GM18508 (cell line): Measurements from ENCODE around the gene NXPH2.

ENCODE experiments used
- ATAC-seq: cut with Tn5 transposase; IDR thresholded peaks from one replicate; pipeline ENCODE4 v1.9.1; 2021; ENCODE audit warnings: moderate number of reproducible peaks; ENCODE audit not compliant: insufficient read depth, unreplicated experiment

The NXPH2 gene

DNA sequence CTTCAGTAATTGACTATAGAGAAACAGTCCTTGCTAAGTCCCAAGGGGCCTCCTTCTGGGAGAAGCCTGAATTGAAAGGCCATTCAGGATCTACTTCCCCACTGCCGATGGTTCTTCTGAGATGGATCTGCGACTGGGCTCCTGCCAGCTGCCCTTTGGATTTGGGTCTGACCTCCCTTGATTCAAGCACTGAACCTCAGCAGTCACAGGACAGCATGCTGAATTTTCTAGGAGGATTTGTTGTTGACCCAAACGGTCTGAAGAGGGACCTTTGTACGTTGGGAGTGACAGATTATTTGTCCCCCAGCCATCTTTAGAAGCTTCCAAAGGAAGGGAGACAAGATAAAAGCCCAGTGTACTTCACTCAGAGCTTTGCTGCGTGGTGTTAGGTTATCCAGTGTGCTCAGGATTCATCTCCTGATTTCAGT is 67.1 kb downstream of the NXPH2 start:
- no peak for ATAC-seq

DNA sequence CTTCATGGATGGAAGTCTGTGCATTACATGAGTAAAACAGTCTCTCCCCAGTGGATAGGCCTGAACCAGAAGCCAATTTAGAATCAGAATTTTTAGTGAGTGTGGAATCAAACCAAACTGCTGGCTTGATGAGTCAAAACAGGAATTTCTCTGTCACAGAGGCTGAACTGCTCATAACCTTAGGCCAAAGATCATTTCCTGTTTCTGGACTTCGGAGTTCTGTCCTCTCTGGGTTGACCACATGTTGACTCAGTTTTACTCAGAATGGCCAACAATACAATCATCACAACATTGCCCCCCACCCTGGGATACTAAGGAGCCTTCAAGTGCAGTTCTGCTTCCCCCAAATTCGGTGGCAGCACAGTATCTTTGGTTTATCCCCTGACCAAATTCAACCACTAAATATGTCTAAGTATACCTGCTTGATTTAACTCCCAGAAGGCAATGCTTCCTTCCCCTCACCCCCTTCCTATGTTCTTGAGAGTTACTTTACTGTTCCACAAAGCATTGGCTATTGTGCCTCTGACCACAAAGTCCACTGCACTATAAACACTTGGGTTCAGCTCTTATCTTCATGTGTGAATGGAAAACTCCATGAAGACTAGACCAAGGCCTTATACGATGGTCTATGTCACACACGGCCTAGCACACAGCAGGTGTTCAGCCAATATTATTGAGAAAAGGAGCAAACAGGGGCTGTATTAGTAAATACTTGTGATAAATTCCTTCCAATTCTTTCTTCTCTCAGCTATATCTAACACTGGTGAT is 67.8 kb downstream of the NXPH2 start:
- ATAC-seq, result peak; percentile 97

GRCh38 chr2:138711812-138712211 is 68.4 kb downstream of the NXPH2 start:
- ATAC-seq, result peak; percentile 33

GRCh38 chr2:138708682-138709241 is 71.4 kb downstream of the NXPH2 start:
- no peak for ATAC-seq

- ATAC-seq, result no peak
Measured at GRCh38 chr2:138707392-138708074, 72.7 kb downstream of the NXPH2 start.

DNA sequence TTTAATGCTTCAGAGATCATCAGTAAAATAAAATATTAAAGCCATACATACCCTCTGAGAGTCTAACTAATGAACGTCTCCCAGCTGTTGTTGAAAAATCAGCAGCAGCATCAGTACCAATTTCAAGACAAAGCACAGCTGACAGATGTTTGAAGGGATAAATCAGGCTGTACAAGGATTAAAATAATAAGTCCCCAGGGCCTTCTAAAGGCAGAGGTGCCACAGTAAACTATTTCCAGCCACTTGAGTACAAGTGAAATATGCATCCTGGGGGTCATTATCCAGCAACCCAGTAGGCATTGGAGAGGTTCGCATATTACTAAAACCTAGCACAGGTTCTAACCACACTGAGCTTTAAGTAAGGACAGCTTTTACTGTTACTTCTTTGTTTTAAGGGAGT is 76.9 kb downstream of the NXPH2 start:
- ATAC-seq, result no peak

DNA sequence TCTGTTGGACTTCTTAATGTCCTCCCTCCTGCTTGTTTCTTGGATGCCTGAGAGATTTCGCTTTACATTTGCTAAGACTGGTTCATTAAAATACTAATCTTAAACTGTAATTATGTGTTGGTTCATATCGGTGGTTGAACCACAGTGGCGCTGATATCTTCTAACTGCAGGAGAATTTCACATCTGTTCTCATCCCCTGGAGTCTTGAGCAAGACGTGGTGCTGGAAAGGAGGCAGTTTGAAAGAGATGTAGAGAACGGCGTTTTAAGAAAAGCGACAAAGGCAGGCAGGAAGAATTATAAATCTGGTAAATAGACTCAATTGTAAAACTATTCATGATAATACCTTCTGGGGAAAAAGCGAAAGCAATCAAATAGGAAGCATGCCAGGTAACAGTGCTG is 79.5 kb downstream of the NXPH2 start:
- ATAC-seq, result no peak

DNA sequence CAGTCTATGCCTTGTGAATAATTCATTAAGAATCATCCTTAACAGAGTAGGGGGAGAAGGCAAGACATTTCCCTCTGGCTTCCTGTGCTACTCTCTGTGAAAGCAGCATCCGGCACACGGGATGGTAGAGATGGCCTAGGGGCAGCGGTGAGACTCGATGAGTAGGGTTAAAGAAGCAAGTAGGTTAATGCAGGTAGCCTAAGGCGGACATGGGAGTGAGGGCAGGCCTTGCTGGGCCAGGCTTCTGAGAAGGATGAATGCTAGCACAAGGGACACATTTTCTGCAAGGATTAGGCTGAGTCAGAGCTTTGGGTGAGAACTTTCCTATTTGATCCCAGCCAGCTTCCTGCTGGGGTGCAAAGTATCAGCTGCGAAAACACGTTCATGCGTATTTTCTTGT is 80.8 kb downstream of the NXPH2 start:
- no peak for ATAC-seq

- no peak for ATAC-seq
Measured at GRCh38 chr2:138698428-138698827, 81.8 kb downstream of the NXPH2 start.

- no peak for ATAC-seq
Measured at GRCh38 chr2:138691667-138692066, 88.5 kb downstream of the NXPH2 start.

DNA sequence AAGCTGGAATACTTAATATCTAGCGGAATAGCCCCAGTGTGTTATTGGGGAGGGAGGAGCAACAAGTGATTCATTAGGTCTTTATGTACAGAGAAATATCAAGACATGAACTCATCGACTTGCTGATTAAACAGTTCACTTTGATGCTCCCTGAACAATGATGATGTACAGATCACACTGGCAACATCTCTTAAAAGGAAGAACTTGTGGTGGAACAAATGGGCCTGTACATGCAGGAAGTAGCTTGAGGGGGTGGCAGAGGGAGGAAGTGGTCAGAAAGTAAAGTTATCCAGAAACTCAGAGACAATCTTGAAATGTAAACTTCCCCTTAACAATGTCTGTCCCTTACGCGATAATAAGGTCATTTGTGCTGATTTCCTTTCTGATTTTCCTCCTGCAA is 90.5 kb downstream of the NXPH2 start:
- ATAC-seq, result peak; percentile 85

GRCh38 chr2:138682163-138682562 is 98.0 kb downstream of the NXPH2 start:
- ATAC-seq, result no peak

DNA sequence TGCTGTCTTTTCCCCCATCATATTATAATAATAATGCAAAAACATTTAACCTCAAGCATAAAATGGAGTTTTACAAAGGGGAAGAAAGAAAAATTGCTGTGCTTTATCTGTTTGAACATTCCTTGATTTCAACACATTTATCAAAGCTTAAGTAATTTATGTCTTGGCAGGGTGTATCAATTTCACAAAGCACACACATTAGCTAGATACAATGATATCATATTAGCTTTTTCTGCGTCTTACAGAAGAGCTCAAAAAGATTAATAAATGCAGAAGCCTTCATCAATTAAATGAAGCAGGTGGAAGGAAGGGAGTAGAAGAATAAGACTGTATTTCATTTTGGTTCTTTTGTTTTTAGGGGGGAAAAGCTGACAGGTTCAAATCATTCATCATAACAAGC is 103.0 kb downstream of the NXPH2 start:
- ATAC-seq, result no peak

DNA sequence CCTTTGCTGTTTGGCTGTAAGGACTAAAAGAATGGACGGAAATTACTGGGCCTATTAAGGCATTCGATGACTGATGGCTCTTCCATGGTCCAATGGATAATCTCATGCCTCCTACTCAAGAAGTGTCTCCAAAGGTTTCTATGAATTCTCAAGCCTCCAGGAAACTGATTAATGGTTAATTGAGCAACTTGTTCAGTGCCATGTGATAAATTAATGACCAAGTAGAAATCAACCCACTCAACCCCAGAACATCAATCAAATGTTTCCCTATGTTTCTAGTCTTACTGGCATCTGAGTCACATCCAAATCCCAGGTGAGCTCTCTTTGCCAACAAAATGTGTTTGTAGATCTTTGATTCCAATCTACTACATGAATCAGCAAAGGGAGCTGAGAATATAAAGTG is 103.6 kb downstream of the NXPH2 start:
- no peak for ATAC-seq

GRCh38 chr2:138671566-138671965 is 108.6 kb downstream of the NXPH2 start:
- no peak for ATAC-seq

DNA sequence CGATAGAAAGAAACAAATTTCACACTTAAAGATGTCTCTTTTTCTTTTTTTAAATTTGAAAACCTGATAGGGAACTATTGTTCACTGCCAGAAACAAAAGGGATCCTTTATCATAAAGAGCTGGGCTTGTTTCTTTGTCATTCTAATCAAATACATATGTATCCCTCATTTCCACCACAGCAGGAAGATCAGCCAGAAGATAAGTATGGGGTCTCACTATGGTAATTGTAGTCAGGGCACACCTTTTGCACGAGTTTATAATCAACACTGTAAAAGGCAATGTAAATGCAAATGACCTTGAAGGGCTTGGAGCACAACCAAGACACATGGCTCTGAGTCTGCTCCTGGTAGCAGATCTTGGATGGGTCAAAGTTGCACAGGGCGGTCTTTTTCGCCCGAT is 109.5 kb downstream of the NXPH2 start:
- no peak for ATAC-seq

DNA sequence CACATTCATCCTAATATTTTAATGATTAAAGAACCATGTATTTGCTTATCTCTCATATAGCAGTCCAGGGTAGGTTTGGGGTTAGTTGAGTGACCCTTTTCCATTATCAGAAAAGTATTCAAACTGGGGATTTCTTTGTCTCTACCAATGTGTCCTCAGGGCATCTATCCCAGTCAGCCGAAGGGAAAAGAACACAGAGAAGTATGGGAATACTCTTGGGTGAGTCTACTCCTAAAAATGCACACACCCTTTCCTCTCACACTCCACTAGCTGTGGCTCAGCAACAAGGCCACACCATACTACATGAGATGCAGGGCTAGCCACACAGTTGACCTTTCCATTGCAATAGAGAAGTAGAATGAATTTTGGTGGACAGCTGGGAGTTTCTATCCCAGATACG is 114.3 kb downstream of the NXPH2 start:
- ATAC-seq, result no peak

DNA sequence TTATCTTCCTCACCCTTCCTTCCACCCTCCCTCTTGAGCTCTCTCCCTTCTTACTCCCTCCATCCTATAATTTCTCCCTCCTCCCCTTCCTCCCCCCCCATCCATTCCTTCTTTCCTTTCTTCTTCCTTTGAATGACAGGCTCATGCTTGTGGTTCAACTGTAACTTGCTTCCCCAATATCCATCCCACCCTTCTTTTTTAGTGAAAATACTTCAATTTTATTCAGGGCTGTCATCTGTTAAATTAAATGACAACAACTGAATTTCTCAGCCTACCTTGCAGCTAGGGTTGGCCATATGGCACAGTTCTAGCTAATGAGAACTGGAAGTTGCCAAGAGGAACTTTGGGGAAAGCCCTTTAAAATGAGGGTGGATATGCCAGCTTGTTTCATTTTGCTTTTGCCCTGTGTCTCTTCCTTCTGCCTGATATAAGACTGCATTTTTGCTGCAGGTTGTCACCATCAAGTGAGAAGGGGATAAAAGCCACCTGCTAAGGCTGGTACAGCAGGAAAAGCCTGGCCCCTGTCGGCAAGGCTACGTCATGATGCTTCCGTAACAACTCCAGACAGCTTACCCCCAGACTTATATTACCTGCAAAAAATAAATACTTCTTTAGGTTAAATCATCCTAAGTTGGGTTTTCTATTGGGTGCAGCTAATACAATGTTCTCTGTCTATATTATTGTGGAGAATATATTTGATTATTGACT is 121.8 kb downstream of the NXPH2 start:
- no peak for ATAC-seq

DNA sequence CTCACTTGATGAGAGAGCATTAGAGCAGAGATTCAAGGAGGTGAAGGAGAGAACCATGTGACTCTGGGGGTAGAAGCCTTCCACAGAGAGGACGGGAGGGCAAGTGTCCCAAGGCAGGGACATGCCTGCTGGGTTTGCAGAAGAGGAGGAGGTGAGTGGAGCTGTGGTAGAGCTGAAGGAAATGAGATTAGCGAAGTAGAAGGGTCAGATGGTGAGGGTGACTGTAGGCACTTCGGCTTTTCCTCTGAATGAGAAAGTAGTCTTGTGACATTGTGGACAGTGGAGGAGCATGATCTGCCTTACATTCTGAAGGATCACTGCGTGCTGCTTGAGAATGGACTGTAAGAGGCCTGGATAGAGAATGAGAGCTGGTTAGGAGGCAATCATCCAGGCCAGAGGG is 126.0 kb downstream of the NXPH2 start:
- no peak for ATAC-seq

GRCh38 chr2:138652378-138652777 is 127.8 kb downstream of the NXPH2 start:
- no peak for ATAC-seq

DNA sequence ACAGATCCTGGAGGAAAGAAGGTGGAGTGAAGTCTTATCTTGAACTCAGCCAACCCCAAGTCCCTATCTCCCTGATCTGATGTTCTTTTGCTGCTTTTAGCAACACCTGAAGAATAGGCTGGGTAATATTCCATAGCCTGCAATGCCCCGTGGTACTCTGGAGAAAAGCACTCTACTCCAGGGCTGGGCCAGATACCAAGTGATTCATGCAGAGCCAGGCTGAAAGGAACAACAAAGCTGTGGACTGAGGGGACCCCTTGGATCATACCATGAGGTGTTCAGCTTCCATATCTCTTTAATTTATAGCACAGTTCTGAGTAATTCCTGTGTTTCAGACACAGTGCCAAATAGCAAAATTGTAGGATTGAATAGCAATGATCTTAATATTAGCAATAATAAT is 130.6 kb downstream of the NXPH2 start:
- no peak for ATAC-seq
